Natural killer cell (primary cell): ENCODE measurements around the gene MGARP. TPM values are rescaled to one million over a fixed set of nuclear protein-coding genes. Genes with fewer than 3 reads are reported as not detected.
"Not testable (repeated sequence)": the region's sequence is repeated elsewhere in the genome, so short reads cannot be mapped to it uniquely, and the experiment has no call there.

Experiments
- ATAC-seq, 3 donors: fragments of 150-1000 bp in 2 of 3; fragments of 200-7000 bp in 1 of 3; cut with Tn5 transposase; 1 replicate in 1 of 3; 2 replicates in 2 of 3; pipeline ENCODE4 v1.10.0; 2021; ENCODE audit warnings: mild to moderate bottlenecking in 2 of 3, moderate library complexity in 2 of 3
- DNase-seq, 2 donors: peaks; one replicate each; pipeline versions ENCODE4 v3.0.0 to v3.0.0-alpha.2; 2013 to 2021; ENCODE audit warnings: mixed read lengths in 1 of 2
- H3K27ac ChIP-seq: one replicate; pipeline ENCODE4 v1.5.1; 2013; ENCODE audit warnings: mild to moderate bottlenecking, low read length
- H3K27me3 ChIP-seq: one replicate; pipeline ENCODE4 v1.6.1; 2013; ENCODE audit warnings: low read length; ENCODE audit not compliant: control insufficient read depth, insufficient read depth
- H3K36me3 ChIP-seq: one replicate; pipeline ENCODE4 v1.6.1; 2013; ENCODE audit warnings: low read length; ENCODE audit not compliant: control insufficient read depth, insufficient read depth
- H3K4me1 ChIP-seq: one replicate; pipeline ENCODE4 v1.6.1; 2013; ENCODE audit warnings: low read length; ENCODE audit not compliant: control insufficient read depth, insufficient read depth
- H3K4me3 ChIP-seq: one replicate; pipeline ENCODE4 v1.5.1; 2013; ENCODE audit warnings: low read length
- H3K9me3 ChIP-seq: one replicate; pipeline ENCODE4 v1.6.1; 2013; ENCODE audit warnings: low read length; ENCODE audit not compliant: control insufficient read depth, insufficient read depth
- H3K27ac Mint-ChIP-seq, 2 donors: one replicate each; pipeline ENCODE4 v1.8.0; 2022; ENCODE audit warnings: mild to moderate bottlenecking in 2 of 2, mixed read lengths in 2 of 2, moderate library complexity in 1 of 2
- H3K27me3 Mint-ChIP-seq, 2 donors: one replicate each; pipeline ENCODE4 v1.8.0; 2022; ENCODE audit warnings: low read depth in 2 of 2, mixed read lengths in 2 of 2
- H3K36me3 Mint-ChIP-seq: one replicate; pipeline ENCODE4 v1.8.0; 2022; ENCODE audit warnings: mixed read lengths
- H3K4me1 Mint-ChIP-seq, 2 donors: one replicate each; pipeline ENCODE4 v1.8.0; 2022; ENCODE audit warnings: mixed read lengths in 2 of 2
- H3K4me3 Mint-ChIP-seq: one replicate; pipeline ENCODE4 v1.8.0; 2022; ENCODE audit warnings: mild to moderate bottlenecking, moderate library complexity, mixed read lengths
- H3K9me3 Mint-ChIP-seq, 2 donors: one replicate each; pipeline ENCODE4 v1.8.0; 2022; ENCODE audit warnings: mixed read lengths in 2 of 2
- CTCF ChIP-seq: fragments of 200-600 bp; IDR thresholded peaks from one replicate; pipeline ENCODE4 v1.8.0; 2022; ENCODE audit warnings: antibody characterized with exemption
- WGBS: methylation state at CpG from one replicate; pipeline ENCODE4 v1.1.7; 2013; ENCODE audit warnings: missing lambda C conversion rate; ENCODE audit not compliant: insufficient coverage; 5-methylcytosine and 5-hydroxymethylcytosine counted together
- intact Hi-C: fragments of 100-400 bp; cut with micrococcal nuclease; formaldehyde crosslinking; loops from one replicate; pipeline ENCODE4 v1.14.2; 2022
- total RNA-seq, 4 donors: library from RNA; stranded (reverse); fragments of 120-200 nt in 1 of 4; gene quantifications; one replicate each; pipeline versions ENCODE4 v1.2.3 to v1.2.4, GENCODE V29; 2013 to 2022

Gene MGARP
- under 1 TPM; 0.35 to 0.78 (median 0.63) TPM for total RNA-seq
- 0.79 TPM for total RNA-seq (2013)

GRCh38 chr4:139279760-139280620 lies at the start of gene MGARP:
TSS of gene MGARP (minus strand) at chr4:139280225. CDS start at chr4:139280158, 67 bp downstream.
- peaks cover 19% of the 10 kb centered on the region in 2 donors for H3K4me1 Mint-ChIP-seq
- H3K27ac Mint-ChIP-seq: no peak within 1 kb of the TSS
- DNase-seq: peak in 1 of 2 donors; percentile 41
- peak; percentile 58 to 80 (median 59) for ATAC-seq
- H3K27me3 Mint-ChIP-seq: peaks cover 32 to 41% of the 10 kb centered on the region in 2 donors
- peaks cover 41% of the 10 kb centered on the region for H3K27me3 ChIP-seq
- H3K4me3 Mint-ChIP-seq: peak within 1 kb of the TSS; percentile 86
- intact Hi-C loops: no loop called here
- no peak for TF ChIP-seq CTCF
- H3K4me1 ChIP-seq: peaks cover 17% of the 10 kb centered on the region
- H3K4me3 ChIP-seq: peak within 1 kb of the TSS; percentile 26
- no peak within 1 kb of the TSS for H3K27ac ChIP-seq
- WGBS: 10% methylated on average over 51 of the region's 51 CpGs
- no peaks in the 10 kb centered on the region for H3K9me3 Mint-ChIP-seq
- no peaks in the 10 kb centered on the region for H3K36me3 Mint-ChIP-seq
- no peaks in the 10 kb centered on the region for H3K9me3 ChIP-seq
- H3K36me3 ChIP-seq: no peaks in the 10 kb centered on the region

- 85% methylated on average over 3 of the region's 4 CpGs for WGBS
- no peaks in the 10 kb centered on the region for H3K27me3 ChIP-seq
- no peaks in the 10 kb centered on the region for H3K27me3 Mint-ChIP-seq
Measured at GRCh38 chr4:139329665-139330200, 49.7 kb upstream of the MGARP start.

GRCh38 chr4:139324620-139325019 lies 44.6 kb upstream of the MGARP start:
- no peaks in the 10 kb centered on the region for H3K27me3 Mint-ChIP-seq
- no peak for TF ChIP-seq CTCF
- no peak for ATAC-seq
- intact Hi-C loops: no loop called here
- DNase-seq: no peak
- H3K27ac Mint-ChIP-seq: peak overlapping the region in 1 of 2 donors; percentile 59
- H3K9me3 Mint-ChIP-seq: no peaks in the 10 kb centered on the region
- H3K4me3 Mint-ChIP-seq: no peak overlapping the region
- H3K9me3 ChIP-seq: no peaks in the 10 kb centered on the region
- peaks cover 12% of the 10 kb centered on the region for H3K4me1 ChIP-seq
- no peak overlapping the region for H3K27ac ChIP-seq
- H3K27me3 ChIP-seq: no peaks in the 10 kb centered on the region
- no peaks in the 10 kb centered on the region for H3K36me3 Mint-ChIP-seq
- 91% methylated on average over 5 of the region's 6 CpGs for whole genome bisulfite sequencing
- H3K4me1 Mint-ChIP-seq: peaks cover 53 to 54% of the 10 kb centered on the region in 2 donors
- no peak overlapping the region for H3K4me3 ChIP-seq
- H3K36me3 ChIP-seq: peaks cover 4% of the 10 kb centered on the region

More at GRCh38 chr4:139329665-139330200, 49.7 kb upstream of the MGARP start:
- DNase-seq (no peak), ATAC-seq (no peak)
- no peak for TF ChIP-seq CTCF
- Mint-ChIP-seq H3K36me3 (no peaks in the 10 kb centered on the region), H3K27ac (peak overlapping the region; percentile 44 to 67), H3K9me3 (no peaks in the 10 kb centered on the region), H3K4me3 (no peak overlapping the region), H3K4me1 (peaks cover 28 to 34% of the 10 kb centered on the region in 2 donors)
- no peaks in the 10 kb centered on the region for H3K9me3 ChIP-seq
- H3K4me3 ChIP-seq: no peak overlapping the region
- no peak overlapping the region for H3K27ac ChIP-seq
- H3K4me1 ChIP-seq: peaks cover 4% of the 10 kb centered on the region
- intact Hi-C loops: no loop called here
- peaks cover 7% of the 10 kb centered on the region for H3K36me3 ChIP-seq

GRCh38 chr4:139322541-139322940 lies 42.5 kb upstream of the MGARP start:
- H3K27ac ChIP-seq, H3K4me3 ChIP-seq, H3K27me3 ChIP-seq, H3K36me3 Mint-ChIP-seq, H3K9me3 ChIP-seq, intact Hi-C loops, H3K27ac Mint-ChIP-seq, H3K4me3 Mint-ChIP-seq, H3K36me3 ChIP-seq, DNase-seq, H3K27me3 Mint-ChIP-seq, ATAC-seq, H3K9me3 Mint-ChIP-seq: not testable (repeated sequence)
- H3K4me1 ChIP-seq: peaks cover 12% of the 10 kb centered on the region
- peaks cover 52 to 58% of the 10 kb centered on the region in 2 donors for H3K4me1 Mint-ChIP-seq
- 98% methylated on average over 6 of the region's 6 CpGs for WGBS

GRCh38 chr4:139322070-139322469 lies 42.0 kb upstream of the MGARP start:
- whole genome bisulfite sequencing: 78% methylated on average over 1 of the region's 1 CpG
- ATAC-seq, DNase-seq, H3K9me3 Mint-ChIP-seq, H3K4me3 Mint-ChIP-seq, H3K27ac ChIP-seq, H3K27me3 ChIP-seq, H3K27me3 Mint-ChIP-seq, intact Hi-C loops, H3K9me3 ChIP-seq, H3K36me3 Mint-ChIP-seq, H3K4me3 ChIP-seq, H3K36me3 ChIP-seq: not testable (repeated sequence)
- H3K4me1 ChIP-seq: peaks cover 12% of the 10 kb centered on the region
- Mint-ChIP-seq H3K4me1 (peaks cover 56 to 63% of the 10 kb centered on the region in 2 donors), H3K27ac (peak overlapping the region in 1 of 2 donors; percentile 19)
